Activated CD4-positive, CD25-positive, alpha-beta regulatory T cell treated with anti-CD3 and anti-CD28 coated beads, Interleukin-2, amount 50 U/mL, for 72 hours (primary cell): Measurements from ENCODE around the gene MARCHF3.
"Not testable (repeated sequence)": the region's sequence is repeated elsewhere in the genome, so short reads cannot be mapped to it uniquely, and the experiment has no call there.

Experiments used
- DNase-seq: peaks from one replicate; pipeline ENCODE4 v3.0.0; 2021

MARCHF3 gene

GRCh38 chr5:126948011-126948355 lies 82.4 kb downstream of the MARCHF3 start:
- DNase-seq: no peak

GRCh38 chr5:126947146-126948010 lies 83.0 kb downstream of the MARCHF3 start:
- no peak for DNase-seq

- not testable (repeated sequence) for DNase-seq
These were observed 87.5 kb downstream of the MARCHF3 start for GRCh38 chr5:126942908-126943307.

- DNase-seq: no peak
These were observed 89.0 kb downstream of the MARCHF3 start for GRCh38 chr5:126941403-126941802.

- DNase-seq: no peak
These were observed 90.5 kb downstream of the MARCHF3 start for GRCh38 chr5:126939887-126940286.

GRCh38 chr5:126938466-126938865 lies 91.9 kb downstream of the MARCHF3 start:
- DNase-seq: no peak

- no peak for DNase-seq
These were observed 92.6 kb downstream of the MARCHF3 start for GRCh38 chr5:126937771-126938170.

GRCh38 chr5:126936775-126937418 lies 93.5 kb downstream of the MARCHF3 start:
- DNase-seq: no peak

GRCh38 chr5:126931963-126932660 lies 98.2 kb downstream of the MARCHF3 start:
- no peak for DNase-seq

- no peak for DNase-seq
These were observed 102.3 kb downstream of the MARCHF3 start for GRCh38 chr5:126928041-126928440.

GRCh38 chr5:126927429-126927828 lies 102.9 kb downstream of the MARCHF3 start:
- DNase-seq: no peak

GRCh38 chr5:126926187-126926586 lies 104.2 kb downstream of the MARCHF3 start:
- DNase-seq: no peak

GRCh38 chr5:126925482-126925881 lies 104.9 kb downstream of the MARCHF3 start:
- DNase-seq: no peak

GRCh38 chr5:126924331-126925033 lies 105.9 kb downstream of the MARCHF3 start:
- no peak for DNase-seq

- DNase-seq: no peak
These were observed 108.9 kb downstream of the MARCHF3 start for GRCh38 chr5:126921241-126922091.

- DNase-seq: no peak
These were observed 110.1 kb downstream of the MARCHF3 start for GRCh38 chr5:126920291-126920690.

GRCh38 chr5:126919566-126919965 lies 110.8 kb downstream of the MARCHF3 start:
- DNase-seq: no peak

GRCh38 chr5:126918615-126918957 lies 111.8 kb downstream of the MARCHF3 start:
- no peak for DNase-seq

GRCh38 chr5:126917918-126918614 lies 112.3 kb downstream of the MARCHF3 start:
- no peak for DNase-seq

GRCh38 chr5:126915496-126915895 lies 114.9 kb downstream of the MARCHF3 start:
- no peak for DNase-seq

GRCh38 chr5:126914801-126915436 lies 115.4 kb downstream of the MARCHF3 start:
- no peak for DNase-seq
